ENCODE measurements around the gene DNAJC18.

DNAJC18 gene

DNA sequence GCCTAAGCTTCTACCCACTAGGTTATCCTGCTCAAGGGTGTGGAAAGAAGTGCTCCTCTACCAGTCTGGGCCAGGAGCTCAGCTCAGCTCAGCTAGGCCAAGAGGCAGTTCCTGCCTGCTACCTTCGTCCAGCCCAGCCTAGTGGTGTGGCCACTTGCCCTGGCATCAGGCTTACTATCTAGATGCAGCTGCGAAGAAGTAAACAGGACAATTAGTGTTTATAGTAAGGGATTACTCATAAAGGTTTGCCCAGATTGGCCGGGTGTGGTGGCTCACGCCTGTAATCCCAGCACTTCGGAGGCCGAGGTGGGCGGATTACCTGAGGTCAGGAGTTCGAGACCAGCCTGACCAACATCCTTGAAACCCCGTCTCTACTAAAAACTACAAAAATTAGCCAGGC, 22.7 kb downstream of the DNAJC18 start:
- in situ Hi-C loops (cut with HindIII; ENCODE audit: low pct_ligation_motif_present, low sequenced_read_pairs), result loop anchor here (10.0 to 25.0 kb wide), 2 partner anchors 98 to 346 kb away; no protein-coding TSS in a partner anchor
- TF ChIP-seq, protein P1, sequence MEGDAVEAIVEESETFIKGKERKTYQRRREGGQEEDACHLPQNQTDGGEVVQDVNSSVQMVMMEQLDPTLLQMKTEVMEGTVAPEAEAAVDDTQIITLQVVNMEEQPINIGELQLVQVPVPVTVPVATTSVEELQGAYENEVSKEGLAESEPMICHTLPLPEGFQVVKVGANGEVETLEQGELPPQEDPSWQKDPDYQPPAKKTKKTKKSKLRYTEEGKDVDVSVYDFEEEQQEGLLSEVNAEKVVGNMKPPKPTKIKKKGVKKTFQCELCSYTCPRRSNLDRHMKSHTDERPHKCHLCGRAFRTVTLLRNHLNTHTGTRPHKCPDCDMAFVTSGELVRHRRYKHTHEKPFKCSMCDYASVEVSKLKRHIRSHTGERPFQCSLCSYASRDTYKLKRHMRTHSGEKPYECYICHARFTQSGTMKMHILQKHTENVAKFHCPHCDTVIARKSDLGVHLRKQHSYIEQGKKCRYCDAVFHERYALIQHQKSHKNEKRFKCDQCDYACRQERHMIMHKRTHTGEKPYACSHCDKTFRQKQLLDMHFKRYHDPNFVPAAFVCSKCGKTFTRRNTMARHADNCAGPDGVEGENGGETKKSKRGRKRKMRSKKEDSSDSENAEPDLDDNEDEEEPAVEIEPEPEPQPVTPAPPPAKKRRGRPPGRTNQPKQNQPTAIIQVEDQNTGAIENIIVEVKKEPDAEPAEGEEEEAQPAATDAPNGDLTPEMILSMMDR (IDR thresholded peaks at IDR 0.05; ENCODE audit: low read depth, low read length, missing control alignments), result no peak
- no peak overlapping the region for H3K4me3 ChIP-seq (ENCODE audit: low read depth, low read length)

DNA sequence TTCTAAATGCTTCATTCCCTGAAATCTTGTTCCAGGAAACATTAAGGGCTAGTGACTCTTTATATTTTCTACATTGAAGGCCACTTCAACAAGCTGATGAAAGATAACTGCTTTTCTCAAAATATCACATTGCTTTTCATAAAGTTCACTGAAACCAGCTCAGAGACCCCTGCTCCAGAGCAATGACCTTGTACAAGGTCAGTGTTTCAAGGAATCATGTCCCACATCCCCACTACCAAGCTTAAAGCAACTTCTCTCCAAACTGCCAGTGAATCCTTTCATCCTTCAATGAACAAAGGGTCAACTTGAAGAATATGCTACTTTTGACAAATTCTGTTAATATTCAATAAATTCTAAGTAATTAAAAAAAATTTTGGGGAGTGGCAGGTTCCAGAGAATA, 23.5 kb downstream of the DNAJC18 start:
- no peak overlapping the region for H3K4me3 ChIP-seq (ENCODE audit: low read depth, low read length)
- H3K27ac ChIP-seq, result no peak overlapping the region
- peaks cover 16% of the 10 kb centered on the region for H3K36me3 ChIP-seq (replicated peaks)
- no peak for DNase-seq
- TF ChIP-seq, protein P1 (IDR thresholded peaks at IDR 0.05; ENCODE audit: low read depth, low read length, missing control alignments), result no peak
- H3K27me3 ChIP-seq (replicated peaks), result no peaks in the 10 kb centered on the region
- in situ Hi-C loops (cut with HindIII; ENCODE audit: low pct_ligation_motif_present, low sequenced_read_pairs), result loop anchor here (10.0 to 25.0 kb wide), 2 partner anchors 99 to 346 kb away; no protein-coding TSS in a partner anchor

More for the DNA sequence above, 22.7 kb downstream of the DNAJC18 start:
- Histone ChIP-seq H3K27me3 (replicated peaks) (no peaks in the 10 kb centered on the region), H3K27ac (no peak overlapping the region), H3K36me3 (replicated peaks) (peaks cover 21% of the 10 kb centered on the region)
- no peak for DNase-seq

DNA sequence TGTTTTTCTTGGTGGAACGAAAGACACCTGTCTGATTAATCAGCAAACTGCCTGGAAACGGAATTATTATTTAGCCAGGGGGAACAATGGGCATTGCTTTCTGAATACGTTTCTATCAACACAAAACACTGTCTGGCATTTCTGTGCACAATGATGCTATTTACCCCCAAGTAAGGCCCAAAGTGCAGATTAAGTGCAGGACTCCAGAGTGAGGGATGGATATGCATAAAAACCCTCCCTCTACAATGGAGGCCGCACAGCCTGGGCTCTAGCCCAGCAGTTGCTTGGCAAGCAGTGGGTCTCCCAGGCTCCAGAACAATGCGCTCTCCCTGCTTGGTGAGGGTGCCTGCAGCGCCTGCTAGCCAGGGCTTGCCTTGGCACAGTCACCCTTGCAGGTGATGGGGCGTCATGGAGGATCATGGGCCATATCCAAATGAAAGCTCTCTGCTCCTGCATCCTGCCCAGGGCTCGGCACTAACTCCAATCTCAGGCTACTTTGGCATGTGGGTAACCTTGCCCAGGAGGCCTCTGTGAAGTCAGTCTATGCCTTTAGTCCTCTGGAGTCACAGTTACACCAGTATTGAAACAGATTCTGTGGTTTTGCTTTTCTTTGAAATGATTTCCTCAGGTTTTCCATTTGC, 24.0 kb downstream of the DNAJC18 start:
- H3K36me3 ChIP-seq (replicated peaks), result peaks cover 16% of the 10 kb centered on the region
- DNase-seq, result no peak
- H3K27ac ChIP-seq, result no peak overlapping the region
- in situ Hi-C loops (cut with HindIII; ENCODE audit: low pct_ligation_motif_present, low sequenced_read_pairs), result loop anchor here (10.0 to 25.0 kb wide), 2 partner anchors 99 to 347 kb away; no protein-coding TSS in a partner anchor
- H3K27me3 ChIP-seq (replicated peaks), result no peaks in the 10 kb centered on the region
- H3K4me3 ChIP-seq (ENCODE audit: low read depth, low read length), result no peak overlapping the region
- TF ChIP-seq, protein P1 (IDR thresholded peaks at IDR 0.05; ENCODE audit: low read depth, low read length, missing control alignments), result no peak

DNA sequence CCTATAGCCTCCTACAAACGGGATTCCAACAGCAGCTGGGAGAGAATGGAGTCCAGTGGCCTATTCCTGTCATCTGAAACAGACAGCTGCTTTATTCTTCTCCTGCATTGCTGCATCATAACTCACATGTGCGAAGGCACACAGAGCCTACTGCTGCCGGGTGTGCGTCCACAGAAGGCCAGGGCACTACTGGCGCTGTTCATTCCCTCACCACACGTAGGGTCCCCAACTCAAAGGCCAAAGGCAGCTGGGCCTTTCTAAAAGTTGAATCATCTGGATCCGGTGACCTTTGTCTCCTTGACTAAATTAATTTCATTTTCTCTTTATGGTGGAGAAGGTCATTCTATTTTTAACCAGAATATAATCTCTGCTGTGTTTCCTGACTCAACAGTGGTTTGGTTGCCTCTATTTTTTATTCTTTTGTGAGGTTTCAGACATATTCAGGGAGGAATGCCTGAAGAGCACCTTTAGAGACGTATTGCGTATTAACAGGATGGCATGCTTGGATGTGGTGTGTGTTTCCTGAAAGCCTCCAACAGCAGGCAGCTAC, 24.7 kb downstream of the DNAJC18 start:
- no peak overlapping the region for H3K4me3 ChIP-seq (ENCODE audit: low read depth, low read length)

DNA sequence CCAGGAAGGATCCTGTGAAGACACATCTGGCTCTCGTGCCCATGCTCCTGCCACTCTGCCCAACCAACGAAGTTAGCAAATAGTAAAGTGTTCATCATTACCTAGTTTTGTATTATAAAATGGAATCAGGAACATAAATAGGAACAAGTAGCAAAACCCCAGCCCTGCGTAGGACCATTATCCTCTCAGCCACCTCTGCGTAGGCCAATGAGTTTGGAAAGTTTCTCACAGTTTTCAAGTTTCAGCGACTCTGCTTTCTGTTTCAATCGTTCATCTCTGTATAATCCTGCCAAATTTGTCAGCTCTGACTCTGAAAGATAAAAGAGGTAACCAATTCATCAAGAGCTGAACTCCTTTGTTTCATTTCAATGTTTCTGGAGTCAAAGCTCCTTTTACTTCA, 25.4 kb downstream of the DNAJC18 start:
- Histone ChIP-seq H3K4me3 (ENCODE audit: low read depth, low read length) (no peak overlapping the region), H3K36me3 (replicated peaks) (peaks cover 5% of the 10 kb centered on the region), H3K27me3 (replicated peaks) (no peaks in the 10 kb centered on the region), H3K27ac (no peak overlapping the region)
- DNase-seq, result no peak
- in situ Hi-C loops (cut with HindIII; ENCODE audit: low pct_ligation_motif_present, low sequenced_read_pairs), result loop anchor here (10.0 to 25.0 kb wide), 2 partner anchors 101 to 348 kb away; no protein-coding TSS in a partner anchor
- TF ChIP-seq, protein P1 (IDR thresholded peaks at IDR 0.05; ENCODE audit: low read depth, low read length, missing control alignments), result no peak

More for the DNA sequence above, 24.7 kb downstream of the DNAJC18 start:
- Histone ChIP-seq H3K27ac (no peak overlapping the region), H3K36me3 (replicated peaks) (peaks cover 10% of the 10 kb centered on the region), H3K27me3 (replicated peaks) (no peaks in the 10 kb centered on the region)
- in situ Hi-C loops (cut with HindIII; ENCODE audit: low pct_ligation_motif_present, low sequenced_read_pairs), result loop anchor here (10.0 to 25.0 kb wide), 2 partner anchors 100 to 348 kb away; no protein-coding TSS in a partner anchor
- TF ChIP-seq, protein P1 (IDR thresholded peaks at IDR 0.05; ENCODE audit: low read depth, low read length, missing control alignments), result no peak
- DNase-seq, result no peak
